Measurements from ENCODE around the gene GADD45G.

The GADD45G gene

GRCh38 chr9:89632192-89632733, 27.5 kb downstream of the GADD45G start:
- no peak for DNase-seq

GRCh38 chr9:89632736-89633135, 27.9 kb downstream of the GADD45G start:
- no peak for DNase-seq

- no peak for DNase-seq
Observed at GRCh38 chr9:89633404-89633803, 28.6 kb downstream of the GADD45G start.

GRCh38 chr9:89633920-89634319, 29.1 kb downstream of the GADD45G start:
- no peak for DNase-seq

- no peak for DNase-seq
Observed at GRCh38 chr9:89634995-89635742, 30.4 kb downstream of the GADD45G start.

GRCh38 chr9:89635816-89636215, 31.0 kb downstream of the GADD45G start:
- no peak for DNase-seq

GRCh38 chr9:89637787-89638186, 33.0 kb downstream of the GADD45G start:
- no peak for DNase-seq

GRCh38 chr9:89638359-89638758, 33.5 kb downstream of the GADD45G start:
- no peak for DNase-seq

- no peak for DNase-seq
Observed at GRCh38 chr9:89638893-89639292, 34.1 kb downstream of the GADD45G start.

- DNase-seq = no peak
Observed at GRCh38 chr9:89639367-89639795, 34.6 kb downstream of the GADD45G start.

- DNase-seq = no peak
Observed at GRCh38 chr9:89639961-89640360, 35.1 kb downstream of the GADD45G start.

GRCh38 chr9:89640361-89640760, 35.5 kb downstream of the GADD45G start:
- no peak for DNase-seq

GRCh38 chr9:89640801-89641200, 36.0 kb downstream of the GADD45G start:
- no peak for DNase-seq

- DNase-seq = no peak
Observed at GRCh38 chr9:89641980-89642379, 37.2 kb downstream of the GADD45G start.

- no peak for DNase-seq
Observed at GRCh38 chr9:89642789-89643188, 38.0 kb downstream of the GADD45G start.

- no peak for DNase-seq
Observed at GRCh38 chr9:89646189-89646939, 41.6 kb downstream of the GADD45G start.

- DNase-seq = no peak
Observed at GRCh38 chr9:89647366-89648128, 42.7 kb downstream of the GADD45G start.

GRCh38 chr9:89648247-89649000, 43.6 kb downstream of the GADD45G start:
- no peak for DNase-seq

GRCh38 chr9:89649039-89649691, 44.4 kb downstream of the GADD45G start:
- no peak for DNase-seq

GRCh38 chr9:89654025-89654662, 49.3 kb downstream of the GADD45G start:
- no peak for DNase-seq

Measured in activated CD8-positive, alpha-beta memory T cell treated with anti-CD3 and anti-CD28 coated beads, Interleukin-2, amount 50 U/mL, for 4 hours (primary cell).